Keratinocyte (primary cell): ENCODE data around the gene MAPK1IP1L. TPM values are rescaled to one million over a fixed set of nuclear protein-coding genes. Genes with fewer than 3 reads are reported as not detected.

Experiments
- DNase-seq: peaks from one replicate; pipeline ENCODE4 v3.0.0-alpha.2; 2011; ENCODE audit warnings: low read depth, missing footprints, low spot score
- FAIRE-seq: peaks from 2 replicates; lab custom pipeline; 2011; peaks lifted over from hg19 to GRCh38; lab: Jason Lieb, UNC
- H2AFZ ChIP-seq: 2 replicates; pipeline ENCODE4 v1.6.0; 2012; ENCODE audit warnings: low read length, control low read depth, inconsistent platforms; ENCODE audit not compliant: control insufficient read depth
- H3K27ac ChIP-seq: 2 replicates; pipeline ENCODE4 v1.5.1; 2011; ENCODE audit warnings: low read length; ENCODE audit not compliant: control insufficient read depth, insufficient read depth
- H3K27me3 ChIP-seq: 3 replicates; pipeline ENCODE4 v1.6.0; 2011; ENCODE audit warnings: low read length; ENCODE audit not compliant: control insufficient read depth, insufficient read depth; ENCODE audit errors: extremely low read depth
- H3K36me3 ChIP-seq, 2 experiments: 2 replicates in 1 of 2; 3 replicates in 1 of 2; pipeline ENCODE4 v1.5.1; 2011; ENCODE audit warnings: low read length in 2 of 2, mild to moderate bottlenecking in 1 of 2; ENCODE audit not compliant: control insufficient read depth in 2 of 2, insufficient read depth in 2 of 2; ENCODE audit errors: extremely low read depth in 1 of 2
- H3K4me1 ChIP-seq: 3 replicates; pipeline ENCODE4 v1.5.1; 2011; ENCODE audit warnings: low read length; ENCODE audit not compliant: control insufficient read depth, insufficient read depth; ENCODE audit errors: extremely low read depth
- H3K4me2 ChIP-seq: 3 replicates; pipeline ENCODE4 v1.6.0; 2011; ENCODE audit warnings: low read depth, low read length; ENCODE audit not compliant: control insufficient read depth, insufficient read depth; ENCODE audit errors: extremely low read depth
- H3K4me3 ChIP-seq, 3 experiments: fragments of 200-600 bp in 1 of 3; sonication (generic) in 1 of 3; 2 replicates in 2 of 3; 3 replicates in 1 of 3; pipeline ENCODE4 v1.5.1; 2011 to 2016; ENCODE audit warnings: low read length in 3 of 3, mild to moderate bottlenecking in 3 of 3, control low read depth in 2 of 3, inconsistent platforms in 1 of 3, low read depth in 1 of 3, mixed read lengths in 1 of 3, mixed run types in 1 of 3, moderate library complexity in 1 of 3; ENCODE audit not compliant: control insufficient read depth in 2 of 3, insufficient read depth in 2 of 3; ENCODE audit errors: extremely low read depth in 1 of 3
- H3K79me2 ChIP-seq: 2 replicates; pipeline ENCODE4 v1.6.0; 2012; ENCODE audit warnings: low read length; ENCODE audit not compliant: control insufficient read depth, insufficient read depth
- H3K9ac ChIP-seq: 3 replicates; pipeline ENCODE4 v1.6.0; 2011; ENCODE audit warnings: low read length; ENCODE audit not compliant: control insufficient read depth, insufficient read depth; ENCODE audit errors: extremely low read depth
- H3K9me1 ChIP-seq: 3 replicates; pipeline ENCODE4 v1.6.0; 2011; ENCODE audit warnings: low read length; ENCODE audit not compliant: control insufficient read depth, insufficient read depth; ENCODE audit errors: extremely low read depth
- H3K9me3 ChIP-seq: 2 replicates; pipeline ENCODE4 v1.5.1; 2012; ENCODE audit warnings: low read depth, low read length; ENCODE audit not compliant: control insufficient read depth
- H4K20me1 ChIP-seq: 3 replicates; pipeline ENCODE4 v1.6.0; 2011; ENCODE audit warnings: low read length; ENCODE audit not compliant: control insufficient read depth, insufficient read depth; ENCODE audit errors: extremely low read depth
- EZH2 ChIP-seq: IDR thresholded peaks from one replicate; pipeline ENCODE4 v1.6.1; 2012; ENCODE audit warnings: inconsistent platforms, mild to moderate bottlenecking, low read length, moderate library complexity
- dilution Hi-C: fragments of 300-500 bp; cut with MboI; formaldehyde crosslinking; loops from one replicate; pipeline ENCODE4 v1.7.0; 2020; ENCODE audit warnings: low sequenced_read_pairs; ENCODE audit not compliant: extremely low pct_ligation_motif_present
- polyA plus RNA-seq, 5 experiments: library from polyadenylated mRNA; depleted of rRNA in 3 of 5; stranded (reverse) in 3 of 5; stranded (forward) in 1 of 5; unstranded in 1 of 5; fragments of >200 nt; gene quantifications; 1 replicate in 1 of 5; 2 replicates in 3 of 5; 3 replicates in 1 of 5; pipeline versions ENCODE4 v1.2.1 to v1.2.3, GENCODE V29; 2011 to 2012; ENCODE audit warnings: missing spikeins in 2 of 5, low read depth in 1 of 5, low replicate concordance in 1 of 5
- TF ChIP-seq, protein P1 (sequence below), 3 experiments: IDR thresholded peaks in 1 of 3; conservative IDR thresholded peaks in 1 of 3; optimal IDR thresholded peaks in 1 of 3; 2 replicates in 2 of 3; 3 replicates in 1 of 3; pipeline versions ENCODE3 to v1.5.1; 2011; ENCODE audit warnings: low read length in 3 of 3, mild to moderate bottlenecking in 3 of 3, moderate library complexity in 2 of 3, control low read depth in 1 of 3, inconsistent platforms in 1 of 3; ENCODE audit not compliant: insufficient read depth in 2 of 3; ENCODE audit errors: extremely low read depth in 1 of 3

Gene MAPK1IP1L
- polyA plus RNA-seq, 1 donor (not counting 4 experiments of a cell fraction or from before 2014, with no cell fraction given) = 48.5 TPM

GRCh38 chr14:55026793-55027561 is 24.5 kb upstream of the MAPK1IP1L start, which contains the start of the genes SOCS4 and WDHD1:
Gene SOCS4 (plus strand): TSS chr14:55027236. CDS start chr14:55043042, 15,806 bp downstream.
Gene WDHD1 (minus strand): TSS chr14:55027099. CDS start chr14:55026787, 312 bp downstream.
- no peaks in the 10 kb centered on the region for H4K20me1 ChIP-seq
- H3K9me3 ChIP-seq = no peaks in the 10 kb centered on the region
- peaks cover 19% of the 10 kb centered on the region for H3K4me1 ChIP-seq
- H3K9me1 ChIP-seq = peaks cover 2% of the 10 kb centered on the region
- H3K79me2 ChIP-seq = peaks cover 74% of the 10 kb centered on the region
- TF ChIP-seq, protein P1, sequence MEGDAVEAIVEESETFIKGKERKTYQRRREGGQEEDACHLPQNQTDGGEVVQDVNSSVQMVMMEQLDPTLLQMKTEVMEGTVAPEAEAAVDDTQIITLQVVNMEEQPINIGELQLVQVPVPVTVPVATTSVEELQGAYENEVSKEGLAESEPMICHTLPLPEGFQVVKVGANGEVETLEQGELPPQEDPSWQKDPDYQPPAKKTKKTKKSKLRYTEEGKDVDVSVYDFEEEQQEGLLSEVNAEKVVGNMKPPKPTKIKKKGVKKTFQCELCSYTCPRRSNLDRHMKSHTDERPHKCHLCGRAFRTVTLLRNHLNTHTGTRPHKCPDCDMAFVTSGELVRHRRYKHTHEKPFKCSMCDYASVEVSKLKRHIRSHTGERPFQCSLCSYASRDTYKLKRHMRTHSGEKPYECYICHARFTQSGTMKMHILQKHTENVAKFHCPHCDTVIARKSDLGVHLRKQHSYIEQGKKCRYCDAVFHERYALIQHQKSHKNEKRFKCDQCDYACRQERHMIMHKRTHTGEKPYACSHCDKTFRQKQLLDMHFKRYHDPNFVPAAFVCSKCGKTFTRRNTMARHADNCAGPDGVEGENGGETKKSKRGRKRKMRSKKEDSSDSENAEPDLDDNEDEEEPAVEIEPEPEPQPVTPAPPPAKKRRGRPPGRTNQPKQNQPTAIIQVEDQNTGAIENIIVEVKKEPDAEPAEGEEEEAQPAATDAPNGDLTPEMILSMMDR (optimal IDR thresholded peaks at IDR 0.05 in 1 of 3, IDR thresholded peaks at IDR 0.05 in 1 of 3, conservative IDR thresholded peaks at IDR 0.05 in 1 of 3; ENCODE audit: extremely low read depth in 1 of 3, insufficient read depth in 2 of 3, low read length in 3 of 3) = peak in 1 of 3 experiments; percentile 26
- TF ChIP-seq EZH2 = no peak
- H3K9ac ChIP-seq = peak within 1 kb of the TSS; percentile 96
- peak within 1 kb of the TSS; percentile 99 for H2AFZ ChIP-seq
- H3K27ac ChIP-seq = peak within 1 kb of the TSS; percentile 96
- no peaks in the 10 kb centered on the region for H3K36me3 ChIP-seq
- H3K4me3 ChIP-seq = peak within 1 kb of the TSS; percentile 81 to 98 (median 86)
- no peaks in the 10 kb centered on the region for H3K27me3 ChIP-seq
- FAIRE-seq (peak; percentile 63), DNase-seq (peak; percentile 63)
- dilution Hi-C loops = no loop called here
- H3K4me2 ChIP-seq = peak within 1 kb of the TSS; percentile 97

GRCh38 chr14:55028066-55028465 is 23.4 kb upstream of the MAPK1IP1L start:
- peaks cover 79% of the 10 kb centered on the region for H3K79me2 ChIP-seq
- TF ChIP-seq EZH2 = no peak
- TF ChIP-seq, protein P1 (optimal IDR thresholded peaks at IDR 0.05 in 1 of 3, IDR thresholded peaks at IDR 0.05 in 1 of 3, conservative IDR thresholded peaks at IDR 0.05 in 1 of 3; ENCODE audit: extremely low read depth in 1 of 3, insufficient read depth in 2 of 3, low read length in 3 of 3) = no peak
- H4K20me1 ChIP-seq = no peaks in the 10 kb centered on the region
- peaks cover 2% of the 10 kb centered on the region for H3K9me1 ChIP-seq
- no peaks in the 10 kb centered on the region for H3K27me3 ChIP-seq
- peak overlapping the region; percentile 96 for H3K9ac ChIP-seq
- peaks cover 0 to 1% of the 10 kb centered on the region in 2 experiments for H3K36me3 ChIP-seq
- H3K4me2 ChIP-seq = peak overlapping the region; percentile 87
- dilution Hi-C loops = no loop called here
- FAIRE-seq (peak; percentile 52), DNase-seq (no peak)
- peak overlapping the region; percentile 81 to 98 (median 86) for H3K4me3 ChIP-seq
- no peaks in the 10 kb centered on the region for H3K9me3 ChIP-seq
- peak overlapping the region; percentile 96 for H3K27ac ChIP-seq
- H2AFZ ChIP-seq = no peak overlapping the region
- peaks cover 19% of the 10 kb centered on the region for H3K4me1 ChIP-seq
